ENCODE data around the gene MLLT11.
"Not testable (repeated sequence)": the region's sequence is repeated elsewhere in the genome, so short reads cannot be mapped to it uniquely, and the experiment has no call there.

The MLLT11 gene

GRCh38 chr1:151056149-151056548, 4.0 kb upstream of the MLLT11 start:
- no peak for DNase-seq (ENCODE audit: low read depth in 2 of 2)

GRCh38 chr1:151058692-151059091, 1.5 kb upstream of the MLLT11 start:
- DNase-seq (ENCODE audit: low read depth in 2 of 2): no peak

- DNase-seq (ENCODE audit: low read depth in 2 of 2): peak; percentile 58 to 69
Observed at GRCh38 chr1:151059109-151060006, 839 bp upstream of the MLLT11 start, which contains the start of gene CDC42SE1. TSS of gene CDC42SE1 (minus strand) at chr1:151059622. CDS start at chr1:151055730, 3,892 bp downstream.

GRCh38 chr1:151060657-151061421, 642 bp downstream of the MLLT11 start:
- no peak for DNase-seq (ENCODE audit: low read depth in 2 of 2)

DNA sequence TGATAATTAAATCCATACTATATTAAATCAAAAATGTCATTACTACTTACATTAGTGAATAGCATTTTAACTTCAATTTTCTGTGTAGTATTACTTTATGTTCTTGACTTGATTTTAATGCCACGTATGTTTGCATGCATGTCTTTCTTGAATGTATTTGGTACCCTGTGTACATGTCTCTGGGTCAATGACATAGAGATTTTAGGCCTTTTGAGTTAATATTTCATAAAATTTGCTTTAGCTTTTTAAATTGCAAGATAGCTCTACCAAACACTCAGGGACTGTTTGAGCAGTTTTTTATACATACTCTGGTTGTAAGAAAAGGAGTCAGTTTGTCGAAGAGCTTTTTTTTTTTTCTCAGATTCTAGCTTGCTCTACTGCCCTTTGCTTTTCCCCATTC, 1.5 kb downstream of the MLLT11 start:
- DNase-seq (ENCODE audit: low read depth in 2 of 2): no peak

DNA sequence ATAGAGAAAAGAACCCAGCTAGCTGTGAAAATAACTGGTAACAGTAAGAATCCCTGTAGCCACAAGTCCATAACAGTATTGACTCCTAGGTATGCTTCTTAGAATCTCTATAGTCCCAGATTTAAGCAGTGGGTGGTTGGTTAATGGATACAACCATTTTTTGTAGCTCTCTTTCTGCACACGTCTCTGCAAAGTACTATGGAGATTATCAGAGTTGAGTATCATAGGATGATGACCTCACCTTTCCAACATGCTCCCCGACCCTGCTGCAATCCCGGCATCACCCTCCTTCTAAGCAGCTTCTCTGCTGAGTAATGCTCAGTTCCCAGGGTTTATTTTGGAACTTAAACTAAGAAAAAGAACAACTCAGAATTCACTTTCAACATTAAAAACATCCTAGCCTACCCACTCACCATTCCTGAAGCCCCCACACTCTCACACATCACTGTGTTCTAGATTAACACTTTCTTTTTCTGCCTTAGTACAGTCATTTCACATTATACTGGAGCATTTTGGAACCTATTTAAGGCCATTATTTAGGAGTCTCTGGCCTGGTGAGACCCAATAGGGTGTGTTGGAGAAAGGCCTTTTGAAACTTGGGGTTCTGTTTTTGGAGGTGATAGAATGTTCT, 2.7 kb downstream of the MLLT11 start:
- DNase-seq (ENCODE audit: low read depth in 2 of 2): no peak

GRCh38 chr1:151065089-151065645, 5.0 kb downstream of the MLLT11 start:
- DNase-seq (ENCODE audit: low read depth in 2 of 2): no peak

GRCh38 chr1:151067185-151067584, 7.0 kb downstream of the MLLT11 start:
- no peak for DNase-seq (ENCODE audit: low read depth in 2 of 2)

- DNase-seq (ENCODE audit: low read depth in 2 of 2): no peak
Observed at GRCh38 chr1:151069103-151069486, 8.9 kb downstream of the MLLT11 start.

- DNase-seq (ENCODE audit: low read depth in 2 of 2): peak; percentile 60 to 84
Observed at GRCh38 chr1:151070474-151071276, 10.5 kb downstream of the MLLT11 start, which contains the start of gene GABPB2. TSS of gene GABPB2 (plus strand) at chr1:151070761. CDS start at chr1:151088190, 17,429 bp downstream.

DNA sequence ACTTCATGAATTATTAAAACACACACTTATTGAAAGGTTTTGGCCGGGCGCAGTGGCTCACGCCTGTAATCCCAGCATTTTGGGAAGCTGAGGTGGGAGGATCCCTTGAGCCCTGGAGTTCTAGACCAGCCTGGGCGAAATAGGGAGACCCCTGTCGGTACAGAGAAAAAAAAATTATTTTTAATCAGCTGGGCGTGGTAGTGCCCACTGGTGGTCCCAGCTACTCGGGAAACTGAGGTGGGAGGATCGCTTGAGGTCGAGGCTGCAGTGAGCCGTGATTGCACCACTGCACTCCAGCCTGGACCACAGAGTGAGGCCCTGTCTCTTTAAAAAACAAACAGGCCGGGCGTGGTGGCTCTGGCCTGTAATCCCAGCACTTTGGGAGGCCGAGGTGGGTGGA, 12.0 kb downstream of the MLLT11 start:
- DNase-seq (ENCODE audit: low read depth in 2 of 2): no peak

- no peak for DNase-seq (ENCODE audit: low read depth in 2 of 2)
Observed at GRCh38 chr1:151085953-151086559, 25.9 kb downstream of the MLLT11 start.

- not testable (repeated sequence) for DNase-seq (ENCODE audit: low read depth in 2 of 2)
Observed at GRCh38 chr1:151097426-151097825, 37.2 kb downstream of the MLLT11 start.

DNA sequence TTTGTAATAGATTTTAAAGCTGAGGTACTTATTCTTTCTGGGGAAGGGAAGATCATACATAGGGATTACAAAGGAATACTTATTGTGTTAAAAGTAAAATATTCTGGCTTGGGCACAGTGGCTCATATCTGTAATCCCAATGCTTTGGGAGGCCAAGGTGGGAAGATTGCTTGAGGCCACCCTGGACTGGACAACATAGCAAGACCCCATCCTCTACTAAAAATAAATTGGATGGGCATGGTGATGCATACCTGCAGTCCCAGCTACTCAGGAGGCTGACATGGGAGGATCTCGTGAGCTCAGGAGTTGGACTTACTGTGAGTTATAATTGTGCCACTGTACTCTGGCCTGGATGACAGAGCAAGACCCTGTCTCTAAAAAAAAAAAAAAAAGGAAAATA, 37.9 kb downstream of the MLLT11 start:
- no peak for DNase-seq (ENCODE audit: low read depth in 2 of 2)

DNA sequence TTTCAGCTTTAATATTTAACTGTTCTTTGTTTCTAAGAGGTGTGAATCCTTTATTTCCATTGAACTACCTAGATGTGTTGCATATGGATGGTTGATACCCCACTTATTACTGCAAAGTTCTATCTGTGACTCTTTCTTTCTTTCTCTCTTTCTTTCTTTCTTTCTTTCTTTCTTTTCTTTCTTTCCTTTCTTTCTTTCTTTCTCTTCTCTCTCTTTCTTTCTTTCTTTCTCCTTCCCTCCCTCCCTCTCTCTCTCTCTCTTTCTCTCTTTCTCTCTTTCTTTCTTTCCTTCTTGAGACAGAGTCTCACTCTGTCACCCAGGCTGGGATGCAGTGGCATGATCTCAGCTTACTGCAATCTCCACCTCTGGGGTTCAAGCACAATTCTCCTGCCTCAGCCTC, 44.4 kb downstream of the MLLT11 start:
- no peak for DNase-seq (ENCODE audit: low read depth in 2 of 2)

- DNase-seq (ENCODE audit: low read depth in 2 of 2): no peak
Observed at GRCh38 chr1:151106894-151107293, 46.7 kb downstream of the MLLT11 start.

DNA sequence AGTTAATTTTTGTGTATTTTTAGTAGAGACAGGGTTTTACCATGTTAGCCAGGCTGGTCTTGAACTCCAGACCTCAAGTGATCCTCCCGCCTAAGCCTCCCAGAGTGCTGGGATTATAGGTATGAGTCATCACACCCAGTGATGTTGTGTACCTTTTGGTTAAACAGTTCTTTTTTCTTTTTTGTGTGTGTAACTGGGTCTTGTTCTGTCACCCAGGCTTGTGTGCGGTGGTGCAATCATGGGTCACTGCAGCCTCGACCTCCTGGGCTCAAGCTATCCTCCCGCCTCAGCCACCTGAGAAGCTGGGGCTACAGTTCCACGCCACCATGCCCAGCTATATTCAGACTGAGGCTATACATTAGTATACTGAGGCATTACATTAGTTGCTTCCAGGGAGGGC, 48.1 kb downstream of the MLLT11 start:
- DNase-seq (ENCODE audit: low read depth in 2 of 2): no peak

DNA sequence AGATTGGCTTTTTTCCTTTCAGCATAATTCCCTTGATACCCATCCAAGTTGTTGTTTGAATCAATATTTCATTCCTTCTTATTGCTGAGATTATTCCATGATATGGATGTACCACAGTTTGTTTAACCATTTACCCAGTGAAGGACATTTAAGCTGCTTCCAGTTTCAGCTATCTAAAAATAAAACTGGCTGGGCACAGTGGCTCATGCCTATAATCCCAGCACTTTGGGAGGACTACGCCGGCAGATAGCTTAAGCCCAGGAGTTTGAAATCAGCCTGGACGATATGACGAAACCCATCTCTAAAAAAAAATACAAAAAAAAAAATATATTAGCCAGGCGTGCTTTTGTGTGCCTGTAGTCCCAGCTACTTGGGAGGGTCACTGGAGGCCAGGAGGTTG, 53.7 kb downstream of the MLLT11 start:
- no peak for DNase-seq (ENCODE audit: low read depth in 2 of 2)

Measured in stimulated activated CD4-positive, alpha-beta T cell treated with anti-CD3 and anti-CD28 coated beads, Interleukin-1b, Interleukin-23, amount 100 ng/mL, for 1 hour (primary cell).